ENCODE results near the gene CLHC1.
"Not testable (repeated sequence)": the region's sequence is repeated elsewhere in the genome, so short reads cannot be mapped to it uniquely, and the experiment has no call there.

The CLHC1 gene

DNA sequence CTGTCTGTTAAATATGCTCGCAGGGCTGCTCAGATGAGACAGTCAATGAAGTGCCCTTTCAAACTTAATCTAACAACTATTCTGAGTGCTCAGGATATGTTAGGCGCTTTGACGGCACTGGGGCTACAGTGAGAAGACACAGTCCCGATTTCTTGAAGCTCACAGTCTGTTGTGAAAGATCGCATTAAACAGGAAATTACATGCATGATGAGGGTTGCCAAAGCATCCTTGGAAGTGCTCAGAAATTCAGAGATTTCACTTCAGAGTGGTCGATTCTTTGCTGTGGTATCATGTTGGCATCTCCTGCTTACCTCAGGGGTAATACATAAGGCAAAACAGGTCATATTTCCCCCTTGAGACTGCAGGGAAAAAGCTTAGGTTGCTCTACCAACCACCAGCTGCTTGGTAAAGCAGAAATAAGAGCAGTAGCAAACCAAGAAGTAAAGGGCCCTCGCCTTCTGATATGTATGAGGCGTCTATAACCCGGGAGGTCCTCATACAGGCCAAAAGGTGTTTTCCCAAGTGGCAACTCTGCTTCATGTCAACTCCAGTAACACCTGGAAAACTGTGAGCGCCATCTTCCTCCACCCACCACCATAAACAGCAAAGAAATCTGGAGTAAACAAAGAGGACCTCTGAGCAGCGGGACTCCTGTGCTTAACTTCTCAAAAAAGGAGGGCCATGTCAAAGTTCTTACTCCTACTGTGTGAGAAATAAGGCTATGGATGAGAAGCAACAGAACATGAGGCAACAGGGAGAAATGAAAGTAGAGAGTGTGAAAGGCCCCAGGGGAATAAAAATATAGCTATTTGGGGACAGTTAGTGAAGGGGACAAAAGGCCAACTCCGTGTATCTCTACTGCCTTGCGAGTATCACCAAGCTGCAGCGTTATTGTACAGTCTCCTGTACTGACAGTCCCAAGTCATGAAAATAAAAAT, 79.3 kb downstream of the CLHC1 start:
- peak; percentile 15 for DNase-seq

DNA sequence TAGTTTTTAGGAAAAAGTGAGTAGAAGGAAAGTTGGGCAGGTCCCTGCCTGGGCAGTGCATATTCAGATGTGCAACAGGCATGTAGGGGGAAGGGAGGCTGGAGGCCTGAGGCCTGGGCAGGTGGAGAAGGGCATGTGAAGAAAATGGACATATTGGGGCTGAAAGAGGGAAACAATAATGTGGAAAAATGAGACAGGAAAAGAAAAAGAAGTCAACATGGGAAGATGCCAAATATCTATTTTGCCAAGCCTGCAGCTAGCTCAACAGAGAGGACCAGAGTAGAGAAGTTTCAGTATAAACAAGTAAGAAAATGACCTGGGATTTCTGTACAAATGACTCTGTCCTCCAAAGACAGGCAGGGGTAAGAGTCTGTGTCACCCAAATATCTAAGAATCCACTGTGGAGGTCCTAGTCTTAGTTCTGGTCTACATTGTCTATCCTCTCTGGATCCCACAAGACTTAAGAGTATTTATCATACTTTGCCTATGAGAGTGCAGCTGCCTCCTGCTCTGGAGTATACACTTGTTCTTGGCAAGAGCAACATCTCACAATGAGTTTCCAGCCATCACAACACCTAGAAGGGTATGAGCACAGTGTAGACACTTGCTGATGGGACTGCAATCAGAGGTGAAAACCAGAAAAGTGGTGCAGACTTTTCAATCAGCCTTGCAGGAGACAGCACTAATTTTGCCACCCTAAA, 80.2 kb downstream of the CLHC1 start:
- DNase-seq = no peak

DNA sequence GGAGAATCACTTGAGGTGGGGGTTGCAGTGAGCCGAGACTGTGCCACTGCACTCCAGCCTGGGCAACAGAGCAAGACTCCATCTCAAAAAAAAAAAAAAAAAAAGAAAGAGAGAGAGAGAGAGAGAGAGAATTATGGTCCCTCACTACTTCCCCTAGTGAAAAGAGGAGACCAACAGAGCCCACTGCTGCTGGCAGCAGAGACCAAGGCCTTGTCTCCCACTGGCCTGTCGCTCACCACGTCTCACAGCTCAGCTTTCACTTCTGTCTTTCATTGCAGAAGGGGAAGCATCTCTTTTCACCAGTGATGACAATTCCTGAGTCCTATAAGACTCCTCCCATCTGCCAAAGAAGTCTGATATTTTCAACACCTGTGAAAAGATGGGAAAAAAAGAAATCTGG, 81.3 kb downstream of the CLHC1 start:
- no peak for DNase-seq

DNA sequence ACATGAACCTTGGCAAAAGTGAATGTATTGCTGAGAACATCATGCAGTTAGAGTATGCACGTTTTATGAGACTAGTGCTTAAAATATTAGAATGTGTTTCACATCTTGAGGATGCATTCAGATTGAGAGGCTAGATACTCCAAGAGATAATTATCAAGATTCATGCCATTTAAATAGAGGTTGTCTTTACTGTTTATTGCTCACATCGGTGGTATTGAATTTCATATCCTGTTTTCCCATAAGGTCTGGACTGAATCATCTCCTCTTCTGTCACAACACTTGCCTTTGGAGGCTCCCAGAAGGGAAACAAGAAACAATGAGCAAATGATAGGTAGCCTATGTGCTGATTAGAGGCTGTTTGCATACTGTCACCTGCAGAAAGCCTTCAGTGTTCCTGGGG, 83.8 kb downstream of the CLHC1 start:
- no peak for DNase-seq

DNA sequence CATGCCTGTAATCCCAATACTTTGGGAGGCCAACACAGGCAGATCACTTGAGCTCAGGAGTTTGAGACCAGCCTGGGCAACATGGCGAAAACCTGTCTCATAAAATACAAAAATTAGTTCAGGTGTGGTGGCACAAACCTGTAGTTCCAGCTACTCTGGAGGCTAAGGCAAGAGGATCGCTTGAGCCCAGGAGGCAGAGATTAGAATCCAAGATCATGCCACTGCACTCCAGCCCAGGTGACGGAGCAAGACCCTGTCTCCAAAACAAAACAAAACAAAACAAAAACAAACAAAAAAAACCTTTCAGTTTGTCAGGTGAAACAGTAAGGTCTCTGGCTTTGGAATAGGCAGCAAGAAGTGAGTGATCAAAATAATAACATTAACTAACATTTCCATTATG, 84.6 kb downstream of the CLHC1 start:
- no peak for DNase-seq

DNA sequence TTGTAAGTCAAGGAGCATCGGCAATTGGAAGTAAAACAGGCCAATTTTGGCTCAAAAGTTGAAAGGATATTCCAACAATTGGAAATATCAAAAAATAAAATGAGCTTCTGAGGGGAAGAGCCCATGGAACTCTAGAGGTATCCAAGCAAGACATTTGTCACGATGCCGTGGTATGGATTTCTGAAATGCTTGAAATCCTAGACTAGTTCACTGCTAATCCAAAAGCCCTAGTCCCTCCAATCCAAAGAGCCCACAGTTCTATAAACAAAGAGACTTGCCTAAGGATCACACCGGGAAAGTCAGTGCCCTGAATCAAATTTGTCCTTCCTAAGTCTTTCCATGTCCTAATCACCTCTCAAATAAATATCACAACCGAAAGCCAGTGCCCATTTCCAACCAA, 85.1 kb downstream of the CLHC1 start:
- DNase-seq = no peak

DNA sequence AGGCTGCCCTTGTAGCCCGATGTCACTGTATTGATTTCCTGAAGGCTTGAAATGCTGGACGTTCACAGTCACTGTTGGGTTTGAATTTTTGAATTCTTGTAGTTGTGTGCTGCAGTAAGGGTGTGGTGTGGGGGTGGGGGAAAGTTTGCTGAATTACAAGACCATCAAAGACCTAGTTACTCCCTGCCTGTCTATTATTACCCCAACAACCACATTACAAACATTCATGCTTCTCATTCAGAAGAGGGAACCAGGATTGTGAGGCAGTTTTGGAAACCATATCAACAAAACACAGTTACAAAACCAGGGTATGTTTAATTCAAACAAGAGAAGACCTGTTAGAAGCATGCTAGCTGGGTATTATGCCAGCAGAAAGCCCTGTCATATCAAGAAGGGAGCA, 85.8 kb downstream of the CLHC1 start:
- no peak for DNase-seq

DNA sequence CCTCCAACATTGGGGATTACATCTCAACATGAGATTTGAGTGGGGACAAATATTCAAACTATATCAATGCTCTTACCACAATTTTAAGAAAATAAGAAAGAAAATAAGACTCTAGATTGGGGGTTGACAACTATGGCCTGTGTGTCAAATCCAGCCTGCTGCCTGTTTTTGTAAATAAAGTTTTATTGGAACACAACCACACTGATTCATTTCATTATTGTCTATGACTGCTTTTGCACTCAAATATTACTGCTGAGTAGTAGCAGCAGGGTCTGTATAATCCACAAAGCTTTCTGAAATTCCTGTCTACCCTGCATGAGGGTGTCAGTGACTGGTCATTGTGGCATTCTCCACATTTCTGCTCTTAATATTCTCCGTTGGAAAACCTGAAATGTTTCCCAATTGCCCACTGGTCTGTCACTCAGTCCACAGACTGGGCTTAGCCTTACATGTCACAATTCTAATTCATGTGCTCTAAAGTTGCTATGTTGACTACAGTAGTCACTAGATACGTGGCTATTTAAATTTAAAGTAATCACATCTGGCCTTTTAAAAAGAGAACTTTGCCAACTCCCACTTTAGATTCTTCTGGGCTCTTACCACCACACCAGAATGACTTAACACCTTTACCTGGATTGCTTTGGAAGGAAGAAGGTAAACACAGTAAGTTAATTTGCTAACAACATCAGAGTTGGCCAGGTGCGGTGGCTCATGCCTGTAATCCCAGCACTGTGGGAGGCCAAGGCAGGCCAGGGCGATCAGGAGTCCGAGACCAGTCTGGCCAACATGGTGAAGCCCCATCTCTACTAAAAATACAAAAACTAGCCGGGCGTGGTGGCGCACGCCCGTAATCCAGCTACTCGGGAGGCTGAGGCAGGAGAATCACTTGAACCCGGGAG, 86.9 kb downstream of the CLHC1 start:
- DNase-seq = no peak

DNA sequence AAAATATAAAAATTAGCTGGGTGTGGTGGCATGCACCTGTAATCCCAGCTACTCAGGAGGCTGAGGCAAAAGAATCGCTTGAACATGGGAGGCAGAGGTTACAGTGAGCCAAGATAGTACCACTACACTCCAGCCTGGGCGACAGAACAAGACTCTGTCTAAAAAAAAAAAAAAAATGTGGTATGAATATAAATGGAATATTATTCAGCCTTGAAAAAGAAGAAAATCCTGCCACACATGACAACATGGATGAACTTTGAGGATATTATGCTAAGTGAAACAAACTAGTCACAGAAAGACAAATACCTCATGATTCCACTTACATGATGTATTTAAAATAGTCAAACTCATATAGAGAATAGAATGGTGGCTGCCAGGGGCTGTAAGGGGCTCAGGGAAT, 88.4 kb downstream of the CLHC1 start:
- not testable (repeated sequence) for DNase-seq

DNA sequence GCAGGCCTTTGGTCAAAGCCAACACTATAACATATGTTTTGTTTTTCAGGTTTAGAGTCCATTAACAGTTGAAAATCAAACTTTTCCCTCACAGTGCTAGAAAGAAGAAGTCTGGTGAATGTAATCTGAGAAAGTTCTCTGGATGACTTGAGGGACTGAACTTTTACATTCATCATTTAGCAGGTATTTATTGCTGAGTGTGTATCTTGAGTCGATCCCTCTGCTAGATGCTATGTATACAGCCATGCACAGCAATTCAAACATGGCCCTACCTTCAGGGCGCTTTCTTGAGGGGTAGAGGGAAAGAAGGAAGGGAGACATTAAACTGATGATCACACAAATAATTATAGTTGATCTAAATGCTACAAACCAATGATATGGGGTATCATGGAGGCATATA, 89.6 kb downstream of the CLHC1 start:
- DNase-seq = no peak

DNA sequence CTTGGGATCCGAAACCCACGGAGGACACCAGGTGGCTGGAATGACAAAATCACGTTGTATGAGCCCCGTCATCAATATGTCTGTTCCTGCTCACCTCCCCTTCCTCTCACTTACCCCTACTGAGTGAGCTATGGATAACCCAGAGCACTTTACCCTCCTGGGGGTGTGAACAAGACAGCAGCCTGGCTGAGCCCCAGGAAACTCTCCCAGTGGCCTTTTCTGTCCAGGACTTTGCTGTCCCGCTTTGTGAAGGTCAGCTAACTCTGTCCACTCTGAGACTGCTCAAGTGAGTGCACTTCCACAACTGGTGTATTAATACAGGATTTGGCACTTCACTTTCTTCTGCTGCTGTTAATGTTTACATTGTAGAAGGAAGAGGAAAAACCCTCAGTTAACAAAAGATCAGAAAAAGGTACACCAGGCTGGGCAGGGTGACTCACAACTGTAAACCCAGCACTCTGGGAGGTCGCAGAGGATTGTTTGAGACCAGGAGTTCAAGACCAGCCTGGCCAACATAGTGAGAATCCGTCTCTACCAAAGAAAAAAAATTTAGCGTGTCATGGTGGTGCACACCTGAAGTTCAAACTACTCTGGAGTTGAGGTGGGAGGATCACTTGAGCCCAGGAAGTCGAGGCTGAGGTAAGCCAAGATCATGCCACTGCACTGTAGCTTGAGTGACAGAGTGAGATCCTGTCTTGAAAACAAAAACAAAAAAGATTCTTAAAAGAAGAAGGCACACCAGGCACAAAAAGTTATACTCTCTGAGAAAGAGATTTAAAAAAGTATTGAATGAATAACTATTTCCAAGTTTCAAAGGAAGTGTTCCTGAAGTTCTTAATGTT, 90.3 kb downstream of the CLHC1 start:
- DNase-seq = no peak

DNA sequence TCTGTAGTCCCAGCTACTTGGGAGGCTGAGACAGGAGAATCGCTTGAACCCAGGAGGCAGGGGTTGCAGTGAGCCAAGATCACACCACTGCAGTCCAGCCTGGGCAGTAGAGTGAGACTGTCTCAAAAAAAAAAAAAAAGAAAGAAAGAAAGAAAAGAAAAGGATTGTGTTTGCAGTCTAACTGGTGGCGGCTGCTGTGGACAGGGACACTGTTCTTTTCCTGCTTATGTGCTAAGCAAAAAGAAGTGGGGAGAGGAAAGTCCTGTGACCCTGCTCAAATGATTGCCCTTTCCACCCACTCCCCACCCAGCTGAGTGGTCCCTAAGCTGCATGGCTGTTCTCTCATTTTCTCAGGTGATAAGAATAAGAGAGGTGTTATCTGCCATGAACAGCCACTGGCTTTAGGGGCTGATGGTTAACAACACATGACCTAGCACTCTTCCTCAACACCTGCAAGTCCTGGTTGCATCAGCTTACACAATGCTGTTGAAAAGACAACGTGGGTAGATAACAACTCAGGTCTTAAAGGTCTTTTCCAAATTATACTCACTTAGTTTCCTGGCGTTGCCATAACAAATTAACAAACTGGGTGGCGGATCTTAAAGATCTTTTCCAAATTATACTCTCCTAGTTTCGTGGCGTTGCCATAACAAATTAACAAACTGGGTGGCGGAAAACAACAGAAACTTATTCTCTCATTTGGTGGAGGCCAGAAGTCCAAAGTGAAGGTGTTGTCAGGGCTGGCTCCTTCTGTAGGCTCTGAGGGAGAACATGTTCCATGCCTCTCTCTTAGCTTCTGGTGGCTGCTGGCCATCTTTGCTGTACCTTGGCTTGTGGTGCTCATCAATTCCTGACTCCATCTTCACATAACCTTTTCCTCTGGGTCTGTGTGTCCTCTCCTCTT, 91.5 kb downstream of the CLHC1 start:
- DNase-seq = no peak

DNA sequence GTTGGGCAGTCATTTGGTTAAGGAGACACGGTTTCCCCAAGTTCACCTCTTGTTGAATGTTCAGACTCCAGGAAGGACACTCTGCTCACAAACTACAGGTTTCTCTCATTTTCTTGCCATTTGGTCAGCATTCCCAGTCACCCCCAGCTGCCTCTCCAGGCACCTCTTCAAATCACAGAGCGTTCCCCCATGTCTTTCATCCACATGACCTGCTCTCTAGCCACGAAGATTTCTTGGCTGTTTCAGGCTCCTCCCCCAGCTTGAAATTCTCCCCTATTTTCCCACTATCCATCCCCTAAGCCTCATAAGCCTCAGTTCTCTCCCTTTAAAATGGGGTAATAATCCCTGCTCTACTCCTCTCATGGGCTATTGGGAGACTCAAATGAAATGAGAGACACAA, 92.8 kb downstream of the CLHC1 start:
- no peak for DNase-seq

DNA sequence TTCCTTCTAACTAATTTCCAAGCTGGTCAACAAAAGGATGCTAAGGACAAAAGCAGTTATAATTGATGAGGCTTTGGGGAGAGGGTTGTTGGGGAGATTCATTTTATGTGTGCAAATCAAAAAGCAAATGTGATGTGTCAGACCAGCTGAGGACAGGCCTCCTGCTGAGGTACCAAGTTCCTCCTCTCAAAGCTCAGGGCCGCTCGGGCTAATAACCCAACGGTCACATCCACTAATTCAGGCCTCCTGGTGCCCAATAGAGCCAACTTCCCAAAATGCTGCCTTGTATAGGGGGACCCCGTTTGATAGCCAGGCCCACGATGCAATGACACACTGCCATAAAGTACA, 93.2 kb downstream of the CLHC1 start:
- DNase-seq = no peak

DNA sequence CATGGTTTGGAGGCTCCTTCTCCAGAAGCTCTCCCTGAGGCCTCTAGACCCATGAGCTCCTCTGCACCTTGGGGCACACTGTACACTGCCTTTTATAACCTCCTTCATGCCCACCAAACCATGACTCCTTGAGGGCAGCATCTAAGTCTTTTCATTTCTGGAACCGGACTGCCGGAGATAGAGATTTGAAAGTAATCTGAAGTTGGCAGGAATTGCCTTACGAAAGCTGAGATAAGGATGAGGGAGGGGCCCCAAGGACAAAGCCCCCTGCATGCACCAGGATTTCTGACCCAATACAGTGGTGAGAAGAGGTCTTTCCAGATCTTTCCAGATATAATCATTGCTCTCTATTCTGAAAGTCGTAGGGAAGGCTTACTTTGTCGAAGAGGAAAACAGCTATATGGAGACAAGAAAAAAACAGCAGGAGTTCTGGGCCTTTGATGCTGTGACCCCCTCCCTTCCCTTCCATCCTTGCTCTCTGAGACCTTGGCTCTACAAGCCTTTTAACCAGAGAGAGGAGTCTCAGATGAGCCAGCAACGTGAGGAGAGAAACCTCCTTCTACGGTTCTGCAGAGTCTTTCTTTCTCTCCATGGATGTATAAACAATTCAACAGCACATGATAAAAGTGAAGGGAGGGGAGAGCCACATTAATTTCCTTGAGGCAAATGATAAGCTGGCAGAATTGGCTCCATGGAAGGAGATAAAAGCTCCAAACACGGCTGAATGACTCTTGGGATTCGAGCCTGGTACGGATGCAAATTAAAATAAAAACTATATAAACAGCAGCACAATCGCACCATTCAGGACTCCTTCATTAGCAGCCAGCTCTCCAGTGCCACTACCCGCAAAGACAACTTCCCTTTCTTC, 93.8 kb downstream of the CLHC1 start:
- DNase-seq = no peak

DNA sequence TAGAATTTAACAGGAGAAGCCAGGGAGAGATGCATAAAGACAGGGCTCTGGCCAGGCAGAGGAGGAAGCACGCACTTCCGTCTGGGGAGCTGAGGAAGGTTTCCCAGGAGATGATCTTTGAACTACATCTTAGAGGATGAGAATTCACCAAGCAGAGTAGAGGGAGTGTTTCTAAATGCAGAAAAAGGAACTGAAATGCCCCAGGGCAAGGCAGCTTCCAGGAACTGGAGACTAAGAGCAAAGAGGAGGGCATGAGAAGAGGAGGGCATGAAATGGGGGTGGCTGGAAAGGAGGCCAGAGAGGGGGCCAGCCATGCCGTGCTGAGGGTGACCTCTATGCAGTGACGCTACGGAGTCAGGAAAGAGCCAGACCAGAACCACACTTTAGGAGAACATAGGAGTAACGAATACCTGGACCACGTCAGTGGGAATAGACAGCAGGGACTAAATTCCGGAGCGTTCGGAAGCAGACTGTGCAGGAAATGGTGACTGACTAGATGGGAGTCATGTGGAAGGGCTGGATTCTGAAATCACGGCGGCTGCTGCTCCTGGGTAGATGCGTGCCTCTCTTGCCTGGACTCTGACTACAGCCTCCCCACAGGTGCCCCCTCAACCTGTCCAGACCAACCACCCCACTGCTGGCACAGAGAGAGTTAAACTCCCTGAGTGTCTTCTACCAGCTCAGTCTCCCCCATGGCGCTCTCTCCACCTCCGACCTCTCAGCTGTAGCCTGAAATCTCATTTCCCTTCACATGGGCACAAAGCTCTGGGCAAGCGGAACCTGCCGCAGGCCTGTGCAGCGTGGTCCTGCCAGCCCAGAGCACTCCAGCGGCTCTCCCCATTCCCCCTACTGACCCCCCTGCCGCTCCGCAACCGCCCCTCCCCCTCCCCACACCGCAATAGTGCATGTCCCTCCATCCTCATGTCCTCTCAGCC, 94.8 kb downstream of the CLHC1 start:
- no peak for DNase-seq

DNA sequence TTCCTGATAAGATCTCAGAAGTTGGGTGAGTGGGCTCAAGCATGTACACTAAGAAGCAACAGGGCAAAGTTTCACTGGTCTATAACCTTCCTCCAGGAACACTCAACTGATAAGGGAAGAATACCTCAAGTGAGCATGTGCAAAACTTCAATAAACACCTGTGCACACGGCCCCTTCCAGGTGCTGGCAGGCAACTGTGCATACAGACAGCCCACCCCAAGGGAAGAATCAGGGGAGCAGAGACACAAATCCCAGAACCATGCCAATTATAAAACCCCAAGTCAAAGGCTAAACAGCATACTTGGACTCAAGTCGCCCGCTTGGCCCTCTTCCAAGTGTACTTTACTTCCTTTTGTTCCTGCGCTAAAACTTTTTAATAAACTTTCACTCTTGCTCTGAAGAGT, 96.0 kb downstream of the CLHC1 start:
- no peak for DNase-seq

DNA sequence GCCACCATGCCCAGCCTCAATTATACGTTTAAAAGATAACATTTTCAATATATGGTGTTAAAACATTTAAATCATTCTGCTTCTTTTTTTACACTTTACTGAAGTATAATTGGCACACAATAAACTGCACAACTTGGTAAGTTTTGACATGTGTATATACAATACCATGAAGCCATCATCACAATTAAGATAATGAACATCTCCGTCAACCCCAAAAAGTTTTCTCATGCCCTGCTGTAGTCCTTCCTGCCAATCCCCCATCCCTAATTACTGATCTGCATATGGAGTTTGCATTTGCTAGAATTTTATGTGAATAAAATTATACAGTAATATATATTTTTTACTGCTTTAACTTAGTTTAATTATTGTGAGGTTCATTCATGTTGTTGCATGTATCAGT, 96.6 kb downstream of the CLHC1 start:
- DNase-seq = no peak

DNA sequence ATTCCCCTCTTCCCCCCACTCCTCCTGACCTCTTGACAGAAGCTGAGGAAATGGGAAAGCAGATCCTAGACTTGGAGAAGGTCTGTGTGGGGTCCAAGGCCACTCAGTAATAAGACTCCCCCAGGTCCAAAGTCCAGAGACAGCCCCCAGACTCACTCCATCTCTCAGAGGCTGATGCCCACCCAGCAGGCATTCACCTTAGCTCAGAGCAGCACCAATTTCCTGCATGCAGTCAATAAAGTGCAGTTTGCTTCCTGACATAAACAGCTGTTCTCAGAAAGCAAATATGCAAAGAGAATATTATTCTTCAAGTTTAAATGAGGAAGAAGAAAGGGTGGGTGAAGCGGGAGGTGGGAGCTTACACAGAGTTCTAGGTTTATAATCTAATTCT, 97.8 kb downstream of the CLHC1 start:
- DNase-seq = no peak
